Left hindlimb (tissue), 1 donor: ENCODE results near the gene SEC22C.

Experiments
- DNase-seq: peaks from one replicate; pipeline ENCODE4 v3.0.0-alpha.2; 2018

The SEC22C gene

GRCh38 chr3:42532229-42532628, 49.5 kb downstream of the SEC22C start:
- no peak for DNase-seq

DNA sequence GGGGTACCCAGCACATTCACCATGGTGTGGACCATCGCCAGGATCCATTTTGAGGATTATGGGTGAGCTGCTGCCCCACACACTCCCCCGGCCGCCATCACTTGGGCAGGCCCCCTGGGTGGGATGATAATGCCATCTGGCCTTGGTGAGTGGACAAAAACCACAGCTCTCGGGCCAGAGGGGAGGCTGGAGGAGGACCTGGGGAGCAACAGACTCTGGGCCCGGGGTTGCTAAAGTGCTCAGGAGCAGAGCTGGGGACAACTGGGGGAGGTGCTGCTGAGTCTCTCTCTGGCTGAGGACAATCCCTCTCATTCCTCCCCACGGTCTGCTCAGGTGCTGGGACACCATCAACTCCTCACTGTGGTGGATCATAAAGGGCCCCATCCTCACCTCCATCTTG, 50.3 kb downstream of the SEC22C start:
- no peak for DNase-seq

- no peak for DNase-seq
Measured at GRCh38 chr3:42530073-42530472, 51.7 kb downstream of the SEC22C start.

DNA sequence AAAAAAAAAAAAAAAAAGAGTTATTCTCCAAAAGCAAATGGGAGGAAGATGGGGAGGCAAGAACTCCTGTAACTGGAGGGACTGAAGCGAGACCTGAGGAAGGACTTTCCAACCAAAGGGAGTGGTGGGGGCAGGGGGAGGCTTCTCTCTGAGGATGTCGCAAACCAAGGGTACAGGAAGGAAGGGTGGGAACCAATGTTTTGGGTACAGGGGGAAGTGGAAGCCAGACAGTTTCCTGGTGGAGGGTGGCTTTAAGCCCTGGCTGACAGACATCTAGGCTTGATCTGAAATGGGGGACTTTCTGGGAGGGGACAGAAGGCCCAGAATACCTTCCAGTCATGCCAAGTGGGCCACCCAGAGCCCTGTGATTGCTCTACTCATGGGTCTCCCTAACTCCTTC, 52.3 kb downstream of the SEC22C start:
- no peak for DNase-seq

DNA sequence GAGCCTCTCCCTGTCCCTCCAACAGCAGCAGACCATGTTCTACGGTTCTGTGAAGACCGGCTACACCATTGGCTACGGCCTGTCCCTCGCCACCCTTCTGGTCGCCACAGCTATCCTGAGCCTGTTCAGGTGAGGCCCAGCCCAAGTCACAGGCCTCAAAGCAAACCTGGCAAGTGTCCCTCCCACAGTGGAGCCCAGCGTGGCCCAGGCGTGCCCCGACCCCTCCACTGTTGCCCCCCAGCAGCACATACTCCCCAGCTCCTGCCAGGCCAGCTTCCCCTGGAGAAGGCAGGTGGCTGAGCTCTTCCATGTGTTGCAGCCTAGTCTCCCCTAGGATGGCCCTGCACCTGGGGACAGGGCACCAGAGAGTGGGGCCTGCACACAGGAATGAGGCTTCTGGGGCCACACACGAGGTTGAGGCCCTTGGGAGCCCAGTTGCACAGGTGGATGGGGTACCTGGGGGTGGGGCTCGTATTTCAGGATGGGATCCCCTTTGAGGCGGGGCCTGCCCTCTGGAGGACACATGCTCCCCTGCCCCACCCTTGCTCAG, 54.3 kb downstream of the SEC22C start:
- no peak for DNase-seq

DNA sequence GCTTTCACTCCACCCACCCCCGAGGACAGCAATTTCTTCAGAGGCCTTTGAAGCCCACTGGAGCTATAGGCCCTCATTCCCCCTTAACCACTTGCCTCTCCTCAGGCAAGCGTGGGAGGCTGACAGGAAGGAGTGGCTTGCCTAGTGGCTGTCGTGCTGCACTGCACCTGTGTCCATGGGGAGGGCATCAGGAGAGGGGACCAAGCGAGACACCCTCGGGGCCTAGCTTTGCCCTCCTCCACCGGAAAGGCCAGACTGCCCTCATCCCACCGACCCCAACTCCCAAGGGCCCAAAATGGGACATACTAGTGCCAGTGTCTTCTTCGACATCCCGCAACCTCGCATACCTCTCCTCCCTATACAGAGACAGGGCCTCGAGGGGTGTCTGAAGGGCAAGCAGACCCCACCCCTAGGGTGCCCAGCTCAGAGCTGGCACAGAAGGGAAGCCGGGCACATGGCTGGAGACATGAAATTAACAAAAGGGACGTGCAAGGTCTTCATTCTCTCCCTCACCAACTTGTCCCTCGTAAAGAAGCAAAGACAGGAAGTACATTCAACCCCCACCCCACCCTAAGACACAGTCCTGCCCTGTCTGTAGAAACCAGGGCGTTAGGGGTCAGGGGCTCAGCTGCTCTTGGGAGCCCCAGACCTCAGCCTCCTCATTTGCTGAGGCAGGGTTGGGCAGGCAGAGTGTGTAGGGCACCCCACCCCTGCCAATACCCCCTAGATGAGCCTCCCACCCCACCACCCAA, 55.0 kb downstream of the SEC22C start:
- no peak for DNase-seq

DNA sequence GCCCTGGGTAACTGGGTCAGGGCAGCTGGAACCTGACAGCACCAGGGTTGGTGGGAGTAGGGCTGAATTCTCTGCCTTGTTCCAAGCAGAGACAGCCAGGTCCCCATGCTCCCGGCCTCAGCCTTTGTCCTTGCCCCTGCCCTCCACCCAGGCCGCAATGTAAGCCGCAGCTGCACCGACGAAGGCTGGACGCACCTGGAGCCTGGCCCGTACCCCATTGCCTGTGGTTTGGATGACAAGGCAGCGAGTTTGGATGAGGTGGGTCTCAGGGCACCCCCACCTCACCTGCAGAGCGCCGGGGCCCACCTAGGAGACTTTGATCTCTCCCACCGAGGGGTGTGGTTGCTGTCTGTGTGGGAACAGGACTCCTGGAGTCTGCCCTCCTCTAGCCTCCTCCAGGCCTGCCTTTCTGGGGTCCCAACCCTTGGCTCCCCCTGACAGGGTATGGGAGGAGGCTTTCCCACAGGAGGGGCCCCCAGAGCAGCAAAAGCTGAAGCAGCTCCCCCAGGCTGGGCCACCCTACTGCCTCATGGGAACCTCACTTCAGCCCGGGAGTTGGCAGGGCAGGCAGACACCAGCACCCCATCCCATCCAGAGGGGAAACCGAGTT, 55.9 kb downstream of the SEC22C start:
- DNase-seq = no peak

- DNase-seq = no peak
Measured at GRCh38 chr3:42525212-42525611, 56.6 kb downstream of the SEC22C start.

GRCh38 chr3:42524751-42525150, 57.0 kb downstream of the SEC22C start:
- no peak for DNase-seq

DNA sequence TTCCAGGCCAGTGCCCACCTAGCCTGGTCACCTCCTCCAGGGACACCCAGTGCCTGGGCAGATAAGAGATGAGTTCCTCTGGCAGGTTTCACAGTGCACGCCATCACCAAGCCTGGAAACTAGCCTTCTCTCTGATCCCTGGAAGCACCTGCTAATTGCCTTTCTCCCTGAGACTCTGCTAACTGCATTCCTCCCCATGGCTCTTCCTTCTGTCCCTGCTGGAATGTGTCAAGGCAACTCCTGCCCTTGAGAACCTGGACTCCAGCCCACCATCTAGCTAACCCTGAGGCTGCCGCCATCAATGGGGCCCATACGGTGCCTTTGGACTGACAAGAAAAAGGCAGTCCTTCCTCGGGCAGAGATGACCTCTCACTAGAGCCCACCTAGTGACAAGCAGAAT, 60.9 kb downstream of the SEC22C start:
- no peak for DNase-seq

DNA sequence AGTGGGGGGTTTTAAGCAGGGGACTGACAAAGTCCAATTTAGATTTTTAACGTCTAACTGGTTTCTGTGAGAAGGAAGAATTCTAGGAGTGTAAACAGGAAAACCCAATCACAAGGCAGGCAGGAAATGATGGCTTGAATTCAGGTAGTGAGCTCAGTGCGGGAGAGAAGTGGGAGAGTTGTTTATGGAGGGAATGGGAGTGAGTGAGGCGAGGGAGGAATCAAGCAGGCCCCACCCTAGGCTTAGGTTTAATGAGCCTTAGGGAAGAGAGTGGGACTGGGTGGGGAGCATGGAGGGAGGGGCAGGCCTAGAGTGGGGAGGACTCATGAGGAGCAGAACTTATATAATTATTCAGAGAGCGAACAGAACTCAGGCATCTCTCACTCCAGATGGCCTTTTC, 61.4 kb downstream of the SEC22C start:
- no peak for DNase-seq

GRCh38 chr3:42519568-42519962, 62.2 kb downstream of the SEC22C start:
- no peak for DNase-seq

DNA sequence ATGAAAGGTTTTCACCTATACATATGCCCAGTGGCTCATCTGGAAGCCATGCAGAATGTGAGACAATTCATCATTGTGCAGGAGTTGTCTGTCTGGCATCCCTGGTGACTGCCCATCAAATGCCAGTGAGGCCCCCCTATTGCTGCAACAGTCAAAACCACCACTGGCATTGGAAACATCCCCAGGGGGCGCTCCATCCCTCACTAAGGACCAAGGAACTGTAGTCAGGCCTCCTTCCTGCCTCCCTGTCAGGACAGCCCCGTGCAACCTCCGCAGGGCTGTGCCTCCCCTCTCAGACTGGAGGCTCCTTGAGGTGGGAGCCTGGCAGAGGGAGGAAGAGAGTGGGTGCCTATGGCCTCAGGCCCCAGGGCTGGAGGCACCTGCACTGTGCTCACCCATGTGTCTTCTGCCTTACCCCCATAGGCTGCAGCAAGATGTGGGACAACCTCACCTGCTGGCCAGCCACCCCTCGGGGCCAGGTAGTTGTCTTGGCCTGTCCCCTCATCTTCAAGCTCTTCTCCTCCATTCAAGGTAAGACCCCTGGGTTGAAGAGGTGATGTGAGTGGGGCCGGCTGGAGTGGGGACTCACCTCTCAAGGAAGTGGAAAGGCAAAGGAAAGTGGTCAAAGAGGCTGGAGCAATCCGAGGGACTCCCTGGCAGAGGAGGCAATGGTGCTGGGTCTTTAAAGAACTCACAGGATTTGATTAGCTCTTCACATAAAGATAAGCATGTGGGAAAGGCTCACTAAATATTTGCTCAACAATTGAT, 62.8 kb downstream of the SEC22C start:
- DNase-seq = no peak

DNA sequence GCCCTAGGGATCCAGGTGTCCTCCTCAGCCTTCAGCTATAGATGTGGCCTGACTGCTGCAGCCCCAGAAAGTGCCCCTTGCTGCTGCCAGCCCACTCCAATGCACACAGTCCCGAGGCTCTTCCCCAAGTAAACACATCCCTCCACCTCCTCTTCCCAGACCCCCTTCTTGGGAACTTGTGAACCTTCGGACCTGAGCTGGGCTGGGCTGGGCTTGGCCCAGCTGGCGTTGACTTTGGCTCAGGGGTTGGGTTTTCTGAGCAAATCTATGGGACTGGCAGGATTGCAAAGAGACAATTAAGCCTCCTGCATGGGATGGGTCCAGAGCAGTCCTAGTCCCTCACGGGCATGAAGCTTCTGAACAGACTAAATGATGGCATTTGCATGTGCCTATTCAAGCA, 64.7 kb downstream of the SEC22C start:
- no peak for DNase-seq

DNA sequence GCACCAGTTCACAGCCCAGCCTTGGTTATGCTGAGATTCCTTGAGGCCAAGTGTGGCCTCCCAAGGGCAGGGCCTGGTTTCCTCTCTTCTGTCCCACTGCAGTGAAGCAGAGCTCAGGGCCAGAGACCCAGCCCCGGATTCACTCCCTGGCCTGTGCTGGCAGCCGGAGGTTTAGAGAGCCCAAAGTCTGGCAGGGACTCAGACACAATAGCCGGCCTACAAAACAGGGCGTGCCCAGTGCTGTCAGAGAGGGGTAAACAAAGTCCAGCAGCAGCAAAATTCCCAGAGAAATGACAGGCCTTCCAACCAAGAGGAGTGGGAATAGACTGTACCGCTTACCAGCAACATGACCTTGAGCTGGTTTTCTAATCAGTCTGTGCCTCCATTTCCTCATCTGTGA, 65.3 kb downstream of the SEC22C start:
- DNase-seq = no peak

DNA sequence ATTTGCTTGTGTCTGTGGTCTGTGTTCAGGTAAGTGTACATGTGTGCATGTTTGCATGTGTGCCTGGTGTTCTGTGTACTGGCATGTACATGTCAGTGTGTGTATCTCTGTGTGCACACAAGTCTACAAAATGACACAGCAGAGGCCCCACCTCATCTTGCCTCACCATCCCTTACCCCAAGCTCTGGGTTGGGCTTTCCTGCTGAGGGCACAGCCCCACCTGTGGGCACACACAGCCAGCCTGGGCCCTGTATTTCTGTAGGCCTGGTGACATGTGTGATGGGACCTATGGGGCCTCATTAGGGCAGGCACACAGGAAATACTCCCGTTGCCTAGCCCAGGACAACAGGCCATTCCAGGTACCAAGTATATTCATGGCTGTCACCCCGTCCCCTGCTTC, 65.8 kb downstream of the SEC22C start:
- DNase-seq = no peak

DNA sequence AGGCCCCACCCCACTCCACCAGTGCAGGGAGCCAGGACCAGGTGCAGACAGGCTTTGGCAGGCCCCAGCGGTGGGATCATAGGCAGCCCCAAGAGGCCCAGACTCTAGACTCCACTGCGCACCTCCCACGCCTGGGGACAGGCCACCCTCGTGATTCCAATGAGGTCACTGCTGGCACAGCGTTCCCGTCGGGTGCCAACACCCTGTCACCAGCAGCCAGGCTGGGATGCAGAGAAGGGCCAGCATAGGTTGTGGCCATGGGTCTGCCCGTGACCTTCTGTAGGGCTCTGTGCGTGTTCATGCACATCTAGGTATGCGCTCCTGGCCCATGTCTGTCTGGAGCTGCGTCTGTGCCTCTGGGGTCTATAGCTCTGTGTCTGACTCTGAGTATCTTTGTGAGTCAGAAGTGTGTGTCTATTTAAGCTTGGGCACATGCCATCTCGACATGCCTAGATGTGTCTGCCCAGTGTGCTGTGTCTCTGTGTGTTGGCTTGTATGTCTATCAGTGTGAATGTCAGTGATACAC, 66.3 kb downstream of the SEC22C start:
- no peak for DNase-seq

- DNase-seq = no peak
Measured at GRCh38 chr3:42514876-42515275, 66.9 kb downstream of the SEC22C start.

GRCh38 chr3:42513521-42513920, 68.2 kb downstream of the SEC22C start:
- DNase-seq = no peak

GRCh38 chr3:42513121-42513520, 68.6 kb downstream of the SEC22C start:
- DNase-seq = no peak

GRCh38 chr3:42511736-42512135, 70.0 kb downstream of the SEC22C start:
- no peak for DNase-seq

DNA sequence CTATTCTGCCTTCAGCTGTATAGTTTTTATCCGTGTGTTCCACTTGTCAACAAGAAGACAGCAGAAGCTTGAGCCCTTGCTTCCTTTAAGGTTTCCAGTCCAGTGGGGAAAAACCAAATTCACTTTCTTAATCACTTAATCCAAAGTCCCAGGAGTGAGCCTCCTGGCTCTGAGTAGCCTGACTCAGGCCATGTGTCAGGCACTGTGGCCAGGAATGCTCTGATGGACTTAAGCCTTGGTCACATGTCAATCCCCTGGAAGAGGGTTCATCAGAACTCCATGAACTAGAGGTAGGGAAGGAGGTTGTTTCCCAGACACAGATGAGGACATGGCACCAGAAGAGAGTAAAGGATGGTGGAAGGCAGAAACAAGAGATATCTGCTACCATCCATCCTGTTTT, 70.6 kb downstream of the SEC22C start:
- DNase-seq = no peak

GRCh38 chr3:42510325-42510724, 71.4 kb downstream of the SEC22C start:
- no peak for DNase-seq

GRCh38 chr3:42509111-42509510, 72.7 kb downstream of the SEC22C start:
- DNase-seq = no peak
